IMR-90 (cell line): ENCODE measurements around the gene BOLA1. TPM values are rescaled to one million over a fixed set of nuclear protein-coding genes. Genes with fewer than 3 reads are reported as not detected.
"Not testable (repeated sequence)": the region's sequence is repeated elsewhere in the genome, so short reads cannot be mapped to it uniquely, and the experiment has no call there.

Experiments used
- ATAC-seq: fragments of 200-7000 bp; cut with Tn5 transposase; 2 replicates; pipeline ENCODE4 v1.9.1; 2020; ENCODE audit warnings: low read depth, mild to moderate bottlenecking, moderate library complexity
- BruUV-seq: library from RNA; stranded (reverse); fragments of 400-500 nt; replicated peaks from 2 replicates; lab custom pipeline; 2021; lab: Mats Ljungman, UMichigan
- CTCF ChIA-PET: fragments of 300-600 bp; formaldehyde crosslinking; extraction: SDS; loops from one replicate; lab custom pipeline; 2021; ENCODE audit warnings: antibody characterized with exemption; lab: Yijun Ruan, JAX
- POLR2A ChIA-PET: fragments of 300-600 bp; sonication (Branson Sonifier 250); formaldehyde crosslinking; loops from one replicate; lab custom pipeline; 2022; ENCODE audit warnings: antibody characterized with exemption; ENCODE audit not compliant: unreplicated experiment; lab: Charles Lee
- DNase-seq: peaks from one replicate; pipeline ENCODE4 v3.0.0; 2013
- H2AFZ ChIP-seq: replicated peaks from 2 replicates; pipeline ENCODE3; 2013; ENCODE audit warnings: low read length, mild to moderate bottlenecking; ENCODE audit not compliant: poor library complexity
- H2AK5ac ChIP-seq: 2 replicates; pipeline ENCODE4 v1.6.1; 2013; ENCODE audit warnings: low read depth, low read length, inconsistent platforms
- H2AK9ac ChIP-seq: replicated peaks from 2 replicates; pipeline ENCODE3; 2013; ENCODE audit warnings: mild to moderate bottlenecking, low read depth, low read length, moderate library complexity; ENCODE audit not compliant: poor library complexity
- H2BK120ac ChIP-seq: 2 replicates; pipeline ENCODE4 v1.6.1; 2013; ENCODE audit warnings: low read depth, low read length, inconsistent platforms
- H2BK15ac ChIP-seq: 3 replicates; pipeline ENCODE4 v1.6.1; 2013; ENCODE audit warnings: low read depth, low read length, inconsistent platforms
- H2BK20ac ChIP-seq: 2 replicates; pipeline ENCODE4 v1.6.1; 2013; ENCODE audit warnings: low read depth, mild to moderate bottlenecking, inconsistent platforms, low read length, moderate library complexity
- H2BK5ac ChIP-seq: 2 replicates; pipeline ENCODE4 v1.6.1; 2013; ENCODE audit warnings: mild to moderate bottlenecking, low read depth, low read length, inconsistent platforms; ENCODE audit not compliant: poor library complexity, severe bottlenecking
- H3K14ac ChIP-seq: replicated peaks from 2 replicates; pipeline ENCODE4 v1.6.1; 2013; ENCODE audit warnings: low read depth, low read length, inconsistent platforms
- H3K18ac ChIP-seq: 2 replicates; pipeline ENCODE4 v1.6.1; 2013; ENCODE audit warnings: low read depth, low read length, control low read depth
- H3K23ac ChIP-seq: 2 replicates; pipeline ENCODE4 v1.6.1; 2013; ENCODE audit warnings: low read depth, low read length, inconsistent platforms
- H3K27ac ChIP-seq: 2 replicates; pipeline ENCODE4 v1.5.1; 2013; ENCODE audit warnings: mild to moderate bottlenecking, control low read depth, low read length; ENCODE audit not compliant: insufficient read depth
- H3K27me3 ChIP-seq: 2 replicates; pipeline ENCODE4 v1.6.1; 2013; ENCODE audit warnings: low read length; ENCODE audit not compliant: control insufficient read depth, insufficient read depth
- H3K36me3 ChIP-seq: 2 replicates; pipeline ENCODE4 v1.6.1; 2013; ENCODE audit warnings: low read length, mixed read lengths; ENCODE audit not compliant: control insufficient read depth, insufficient read depth
- H3K4ac ChIP-seq: 2 replicates; pipeline ENCODE4 v1.6.1; 2013; ENCODE audit warnings: low read depth, low read length, inconsistent platforms
- H3K4me1 ChIP-seq: 2 replicates; pipeline ENCODE4 v1.6.1; 2013; ENCODE audit warnings: low read length, mixed read lengths; ENCODE audit not compliant: control insufficient read depth, insufficient read depth
- H3K4me2 ChIP-seq: 2 replicates; pipeline ENCODE4 v1.6.1; 2013; ENCODE audit warnings: low read depth, mild to moderate bottlenecking, control low read depth, low read length, moderate library complexity
- H3K4me3 ChIP-seq: 2 replicates; pipeline ENCODE4 v1.5.1; 2013; ENCODE audit warnings: low read depth, mild to moderate bottlenecking, control low read depth, low read length, moderate library complexity; ENCODE audit not compliant: insufficient read depth
- H3K56ac ChIP-seq: 2 replicates; pipeline ENCODE4 v1.6.1; 2013; ENCODE audit warnings: low read length, inconsistent platforms; ENCODE audit not compliant: insufficient read depth; ENCODE audit errors: extremely low read depth
- H3K79me1 ChIP-seq, 2 experiments: 2 replicates each; pipeline ENCODE4 v1.6.1; 2013; ENCODE audit warnings: low read length in 2 of 2, inconsistent platforms in 1 of 2, low read depth in 1 of 2
- H3K9ac ChIP-seq: 2 replicates; pipeline ENCODE4 v1.6.1; 2013; ENCODE audit warnings: low read depth, low read length, control low read depth
- H3K9me1 ChIP-seq: 2 replicates; pipeline ENCODE4 v1.6.1; 2013; ENCODE audit warnings: low read length, inconsistent platforms; ENCODE audit not compliant: insufficient read depth
- H3K9me3 ChIP-seq: 2 replicates; pipeline ENCODE4 v1.6.1; 2013; ENCODE audit warnings: low read length; ENCODE audit not compliant: control insufficient read depth, insufficient read depth
- H4K20me1 ChIP-seq: 2 replicates; pipeline ENCODE4 v1.6.1; 2013; ENCODE audit warnings: low read length, inconsistent platforms; ENCODE audit not compliant: insufficient read depth
- H4K5ac ChIP-seq: 2 replicates; pipeline ENCODE4 v1.6.1; 2013; ENCODE audit warnings: mild to moderate bottlenecking, low read depth, low read length, control low read depth
- H4K8ac ChIP-seq, 2 experiments: 2 replicates each; pipeline ENCODE4 v1.6.1; 2013; ENCODE audit warnings: low read depth in 2 of 2, low read length in 2 of 2, control low read depth in 1 of 2, inconsistent platforms in 1 of 2
- H4K91ac ChIP-seq: 2 replicates; pipeline ENCODE4 v1.6.1; 2013; ENCODE audit warnings: low read depth, low read length, inconsistent platforms; ENCODE audit not compliant: insufficient read depth
- WGBS, 2 experiments: methylation state at CpG; one replicate each; pipeline versions ENCODE4 v1.1.5 to v1.1.7; 2013; ENCODE audit warnings: missing lambda C conversion rate in 2 of 2; ENCODE audit not compliant: insufficient read length in 1 of 2; ENCODE audit errors: extremely low coverage in 2 of 2; 5-methylcytosine and 5-hydroxymethylcytosine counted together
- dilution Hi-C: fragments of 300-500 bp; cut with HindIII; formaldehyde crosslinking; loops from one replicate; pipeline ENCODE4 v1.14.3; 2018; ENCODE audit warnings: low sequenced_read_pairs; ENCODE audit not compliant: unreplicated experiment
- in situ Hi-C: fragments of 300-500 bp; cut with MboI; formaldehyde crosslinking; loops from 3 replicates; pipeline ENCODE4 v1.14.3; 2019; ENCODE audit warnings: low sequenced_read_pairs, inconsistent platforms, mixed read lengths
- intact Hi-C: fragments of 100-400 bp; cut with micrococcal nuclease; formaldehyde crosslinking; loops from 2 replicates; pipeline ENCODE4 v1.10.0; 2022
- polyA plus RNA-seq, 3 experiments: library from polyadenylated mRNA; depleted of rRNA; stranded (reverse); fragments of >200 nt; gene quantifications; 2 replicates each; pipeline ENCODE4 v1.2.3, GENCODE V29; 2012; ENCODE audit warnings: low replicate concordance in 1 of 3
- total RNA-seq: library from RNA; depleted of rRNA; stranded (reverse); fragments of >200 nt; gene quantifications from 2 replicates; pipeline ENCODE4 v1.2.3, GENCODE V29; 2012

Gene BOLA1
- total and polyA plus RNA-seq, 2 of the 4 experiments (the other 2 are of a cell fraction): 3.4 to 12.6 TPM

DNA sequence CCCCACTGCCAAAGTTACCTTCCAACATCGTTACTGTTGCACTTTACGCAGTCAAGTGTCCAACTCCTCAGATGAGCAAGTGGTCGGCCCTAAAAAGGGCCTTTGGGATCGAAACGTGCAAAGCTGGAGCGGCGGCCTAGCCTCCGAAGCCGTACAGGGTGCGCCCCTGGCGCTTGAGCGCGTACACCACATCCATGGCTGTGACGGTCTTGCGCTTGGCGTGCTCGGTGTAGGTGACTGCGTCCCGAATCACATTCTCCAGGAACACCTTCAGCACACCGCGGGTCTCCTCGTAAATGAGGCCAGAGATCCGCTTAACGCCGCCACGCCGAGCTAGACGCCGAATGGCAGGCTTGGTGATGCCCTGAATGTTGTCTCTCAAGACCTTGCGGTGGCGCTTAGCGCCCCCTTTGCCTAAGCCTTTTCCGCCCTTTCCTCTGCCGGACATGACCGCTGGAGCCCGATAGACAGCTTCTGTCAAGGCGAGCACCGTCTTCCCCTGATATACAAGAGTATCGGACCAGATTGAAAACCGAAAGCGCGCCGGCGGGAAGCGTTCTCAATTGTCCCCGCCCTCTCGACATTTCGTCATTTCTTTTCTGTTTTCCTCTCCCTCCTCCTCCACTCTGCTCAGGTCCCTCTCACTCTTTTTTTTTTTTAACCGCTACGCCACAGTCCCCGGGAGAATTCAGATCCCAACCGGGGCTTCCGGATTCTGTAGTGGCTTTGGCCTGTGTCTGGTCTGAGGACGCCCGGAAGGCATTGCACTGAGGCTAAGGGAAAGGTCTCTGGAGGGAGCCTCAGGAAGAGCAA lies 38.5 kb upstream of the BOLA1 start:
- DNase-seq, H3K14ac ChIP-seq, H3K36me3 ChIP-seq, H4K91ac ChIP-seq, H2AK9ac ChIP-seq, in situ Hi-C loops, dilution Hi-C loops, H3K4me3 ChIP-seq, H3K27me3 ChIP-seq, H2AFZ ChIP-seq, H3K4me2 ChIP-seq, H2BK5ac ChIP-seq, POLR2A ChIA-PET, H3K23ac ChIP-seq, H3K18ac ChIP-seq, H3K9me3 ChIP-seq, H2BK120ac ChIP-seq, intact Hi-C loops, H3K27ac ChIP-seq, CTCF ChIA-PET, H4K20me1 ChIP-seq, H4K5ac ChIP-seq, H4K8ac ChIP-seq, H2BK20ac ChIP-seq, H3K9ac ChIP-seq, H2BK15ac ChIP-seq, H3K9me1 ChIP-seq, H3K4ac ChIP-seq, H2AK5ac ChIP-seq, BruUV-seq, H3K4me1 ChIP-seq, H3K79me1 ChIP-seq, H3K56ac ChIP-seq: not testable (repeated sequence)
- WGBS, 2 experiments: no CpG with 5 or more reads among the region's 55 CpGs
- ATAC-seq: peak; percentile 62

DNA sequence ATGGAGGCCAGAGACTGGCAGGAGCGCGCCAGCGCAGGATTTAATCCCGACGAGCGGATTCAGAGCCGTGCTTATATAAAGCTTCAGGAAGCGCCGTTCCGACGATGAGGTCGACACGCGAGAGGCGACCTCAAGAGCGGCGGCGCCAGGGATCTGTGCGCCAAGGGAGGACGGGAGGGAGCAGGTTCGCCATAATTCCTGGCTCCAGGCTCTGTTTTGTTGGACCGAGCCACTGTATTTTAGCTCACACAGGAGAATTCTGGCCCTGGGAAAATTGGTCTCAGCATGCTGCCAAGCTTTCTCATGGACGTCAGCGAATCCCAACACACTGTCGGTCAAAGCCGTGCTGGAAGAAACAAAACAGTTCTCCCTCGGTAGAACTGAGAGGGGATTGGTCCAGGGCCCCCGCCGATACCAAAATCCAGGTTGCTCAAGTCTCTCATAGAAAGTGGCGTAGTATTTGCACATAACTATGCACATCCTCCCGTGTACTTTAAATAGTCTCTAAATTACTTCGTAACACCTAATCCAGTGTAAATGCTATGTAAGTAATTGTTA lies 37.8 kb upstream of the BOLA1 start:
- H2BK5ac ChIP-seq, H3K9ac ChIP-seq, H2BK15ac ChIP-seq, H3K9me3 ChIP-seq, dilution Hi-C loops, H3K27me3 ChIP-seq, H4K8ac ChIP-seq, H3K36me3 ChIP-seq, H2AFZ ChIP-seq, H4K5ac ChIP-seq, H3K4me2 ChIP-seq, CTCF ChIA-PET, H2BK120ac ChIP-seq, H3K4me3 ChIP-seq, H3K56ac ChIP-seq, H3K14ac ChIP-seq, H3K4me1 ChIP-seq, H3K27ac ChIP-seq, H4K91ac ChIP-seq, H4K20me1 ChIP-seq, H3K9me1 ChIP-seq, H3K79me1 ChIP-seq, H3K23ac ChIP-seq, H2AK5ac ChIP-seq, intact Hi-C loops, POLR2A ChIA-PET, in situ Hi-C loops, H3K18ac ChIP-seq, DNase-seq, H2AK9ac ChIP-seq, H2BK20ac ChIP-seq, H3K4ac ChIP-seq, BruUV-seq: not testable (repeated sequence)
- ATAC-seq: peak; percentile 12
- WGBS, 2 experiments: no CpG with 5 or more reads among the region's 32 CpGs
